NB4 (cell line): Measurements from ENCODE around the gene ZNHIT3.

ENCODE experiments used
- TF ChIP-seq, protein P1 (sequence below): IDR thresholded peaks from one replicate; pipeline ENCODE4 v1.5.1; 2012; ENCODE audit warnings: low read depth, low read length
- TF ChIP-seq, protein P2 (sequence below): IDR thresholded peaks from 2 replicates; pipeline ENCODE4 v1.6.1; 2011; ENCODE audit warnings: low read depth, low read length

DNA sequence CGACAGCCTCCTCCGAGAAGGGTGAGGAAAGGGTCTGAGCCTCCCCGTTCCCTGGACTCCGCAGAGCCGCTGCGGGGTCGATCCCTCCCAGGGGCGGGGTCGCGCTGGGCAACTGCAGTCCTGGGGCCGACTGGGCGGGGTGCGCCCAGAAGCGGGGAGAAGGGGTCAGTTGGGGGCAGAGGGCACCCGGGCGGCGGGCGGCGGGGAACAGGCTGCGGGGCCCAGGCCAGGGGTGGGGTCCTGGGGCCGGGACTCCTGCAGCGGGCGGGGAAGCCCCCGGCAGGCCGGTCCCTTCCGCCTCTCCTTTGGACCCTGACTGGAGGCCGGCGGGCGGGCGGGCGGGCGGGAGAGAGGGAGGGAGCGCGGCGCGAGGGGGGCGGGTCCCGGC is 58.6 kb downstream of the ZNHIT3 start:
- TF ChIP-seq, protein P1, sequence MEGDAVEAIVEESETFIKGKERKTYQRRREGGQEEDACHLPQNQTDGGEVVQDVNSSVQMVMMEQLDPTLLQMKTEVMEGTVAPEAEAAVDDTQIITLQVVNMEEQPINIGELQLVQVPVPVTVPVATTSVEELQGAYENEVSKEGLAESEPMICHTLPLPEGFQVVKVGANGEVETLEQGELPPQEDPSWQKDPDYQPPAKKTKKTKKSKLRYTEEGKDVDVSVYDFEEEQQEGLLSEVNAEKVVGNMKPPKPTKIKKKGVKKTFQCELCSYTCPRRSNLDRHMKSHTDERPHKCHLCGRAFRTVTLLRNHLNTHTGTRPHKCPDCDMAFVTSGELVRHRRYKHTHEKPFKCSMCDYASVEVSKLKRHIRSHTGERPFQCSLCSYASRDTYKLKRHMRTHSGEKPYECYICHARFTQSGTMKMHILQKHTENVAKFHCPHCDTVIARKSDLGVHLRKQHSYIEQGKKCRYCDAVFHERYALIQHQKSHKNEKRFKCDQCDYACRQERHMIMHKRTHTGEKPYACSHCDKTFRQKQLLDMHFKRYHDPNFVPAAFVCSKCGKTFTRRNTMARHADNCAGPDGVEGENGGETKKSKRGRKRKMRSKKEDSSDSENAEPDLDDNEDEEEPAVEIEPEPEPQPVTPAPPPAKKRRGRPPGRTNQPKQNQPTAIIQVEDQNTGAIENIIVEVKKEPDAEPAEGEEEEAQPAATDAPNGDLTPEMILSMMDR, result no peak
- TF ChIP-seq, protein P2, sequence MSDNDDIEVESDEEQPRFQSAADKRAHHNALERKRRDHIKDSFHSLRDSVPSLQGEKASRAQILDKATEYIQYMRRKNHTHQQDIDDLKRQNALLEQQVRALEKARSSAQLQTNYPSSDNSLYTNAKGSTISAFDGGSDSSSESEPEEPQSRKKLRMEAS, result no peak
